Measurements from ENCODE around the gene TMEM150A. TPM values are rescaled to one million over a fixed set of nuclear protein-coding genes. Genes with fewer than 3 reads are reported as not detected.

TMEM150A gene
- total and polyA plus RNA-seq, 2 of the 13 experiments (the other 11 are each of a cell fraction or from before 2014, with no cell fraction given) = 30.1 to 70.4 TPM

GRCh38 chr2:85602476-85603234 is at the start of gene TMEM150A (continued):
- TF ChIP-seq CSRNP2 (CRISPR knock-in tag; conservative IDR thresholded peaks at IDR 0.05; ENCODE audit: low read depth) (no peak), GLI4 (CRISPR knock-in tag; IDR thresholded peaks at IDR 0.05; ENCODE audit: borderline replicate concordance) (no peak), ZBTB40 (IDR thresholded peaks at IDR 0.05) (no peak), ZBTB40 (CRISPR knock-in tag; IDR thresholded peaks at IDR 0.05) (no peak), FOSL2 (CRISPR knock-in tag; IDR thresholded peaks at IDR 0.05) (peak; percentile 45), ZNF557 (CRISPR knock-in tag; IDR thresholded peaks at IDR 0.05) (no peak), NFE2 (CRISPR knock-in tag; IDR thresholded peaks at IDR 0.05) (no peak), ZNF672 (CRISPR knock-in tag; IDR thresholded peaks at IDR 0.05) (no peak), ZFYVE20 (CRISPR knock-in tag; IDR thresholded peaks at IDR 0.05; ENCODE audit: borderline replicate concordance, low read depth) (no peak), PHF20 (CRISPR knock-in tag; IDR thresholded peaks at IDR 0.05) (peak; percentile 56), ZNF441 (CRISPR knock-in tag; IDR thresholded peaks at IDR 0.05; ENCODE audit: borderline replicate concordance) (0 out of 2 replicates have a peak, but pooled peaks have one; percentile 13), ZBTB1 (CRISPR knock-in tag; IDR thresholded peaks at IDR 0.05; ENCODE audit: borderline replicate concordance) (no peak), ATRX (CRISPR knock-in tag; IDR thresholded peaks at IDR 0.05; ENCODE audit: borderline replicate concordance) (no peak), NFIB (CRISPR knock-in tag; IDR thresholded peaks at IDR 0.05; ENCODE audit: borderline replicate concordance) (no peak), ARHGAP35 (CRISPR knock-in tag; IDR thresholded peaks at IDR 0.05; ENCODE audit: borderline replicate concordance) (no peak), ZXDC (CRISPR knock-in tag; IDR thresholded peaks at IDR 0.05) (peak; percentile 65; the same call in 1 of the 2 replicates)
